Nucleus accumbens (tissue), 56 donors: ENCODE measurements around the gene GPX8.

Source experiments
- DNase-seq, 56 donors: peaks; one replicate each; lab custom pipeline; 2025; lab: John Stamatoyannopoulos, UW

The GPX8 gene

GRCh38 chr5:55172051-55172899 lies 12.3 kb downstream of the GPX8 start:
- DNase-seq, result peak in 39 of 56 donors; percentile 1 to 68 (median 22)

GRCh38 chr5:55172937-55173686 lies 13.1 kb downstream of the GPX8 start, which contains the start of gene CDC20B:
TSS of gene CDC20B (minus strand) at chr5:55173177. CDS start at chr5:55173000, 177 bp downstream.
- DNase-seq, result peak in 35 of 56 donors; percentile 3 to 64 (median 21)

- peak in 1 of 56 donors; percentile 14 for DNase-seq
Observed at GRCh38 chr5:55173687-55174230, 13.8 kb downstream of the GPX8 start.

- no peak for DNase-seq
Observed at GRCh38 chr5:55175781-55176175, 15.8 kb downstream of the GPX8 start.

- DNase-seq, result peak in 4 of 56 donors; percentile 0 to 5 (median 2)
Observed at GRCh38 chr5:55176176-55176818, 16.3 kb downstream of the GPX8 start.

GRCh38 chr5:55177078-55177477 lies 17.1 kb downstream of the GPX8 start:
- no peak for DNase-seq

- DNase-seq, result no peak
Observed at GRCh38 chr5:55180016-55180415, 20.0 kb downstream of the GPX8 start.

- DNase-seq, result no peak
Observed at GRCh38 chr5:55187370-55187769, 27.4 kb downstream of the GPX8 start.

GRCh38 chr5:55188656-55189540 lies 28.9 kb downstream of the GPX8 start:
- DNase-seq, result no peak

GRCh38 chr5:55191165-55191564 lies 31.2 kb downstream of the GPX8 start:
- DNase-seq, result no peak

- DNase-seq, result no peak
Observed at GRCh38 chr5:55205001-55205400, 45.0 kb downstream of the GPX8 start.

GRCh38 chr5:55211184-55211874 lies 51.4 kb downstream of the GPX8 start:
- DNase-seq, result no peak
